HCT116 (cell line): ENCODE measurements around the gene PSAP. TPM values are rescaled to one million over a fixed set of nuclear protein-coding genes. Genes with fewer than 3 reads are reported as not detected.

ENCODE experiments used
- ATAC-seq: fragments of 200-7000 bp; cut with Tn5 transposase; 2 replicates; pipeline ENCODE4 v1.9.1; 2020; ENCODE audit warnings: mild to moderate bottlenecking, moderate library complexity
- BruUV-seq: library from RNA; stranded (reverse); fragments of 400-500 nt; replicated peaks from 2 replicates; lab custom pipeline; 2021; lab: Mats Ljungman, UMichigan
- CTCF ChIA-PET: fragments of 300-600 bp; sonication (Branson Sonifier 250); formaldehyde crosslinking; loops from one replicate; lab custom pipeline; 2021; ENCODE audit warnings: antibody characterized with exemption; lab: Charles Lee
- POLR2A ChIA-PET: fragments of 300-600, 350-600 bp; sonication (Branson Sonifier 250); formaldehyde crosslinking; loops from one replicate; lab custom pipeline; 2021; ENCODE audit warnings: antibody characterized with exemption; lab: Charles Lee
- RAD21 ChIA-PET, 2 experiments: fragments of 300-600 bp; sonication (Branson Sonifier 250); formaldehyde crosslinking; loops; one replicate each; lab custom pipeline; 2023; ENCODE audit warnings: low total read pairs in 2 of 2; ENCODE audit not compliant: uncharacterized antibody in 2 of 2, unreplicated experiment in 2 of 2, low non-redundant PET in 1 of 2; lab: Charles Lee
- DNase-seq: peaks from one replicate; pipeline ENCODE4 v3.0.0-alpha.2; 2010; ENCODE audit warnings: low read depth, low spot score
- H2AFZ ChIP-seq: fragments of 200-600 bp; shearing (Covaris generic), sonication (generic); 2 replicates; pipeline ENCODE4 v1.6.1; 2017; ENCODE audit warnings: low read depth, mixed run types, mixed read lengths, antibody characterized with exemption, low read length; ENCODE audit not compliant: poor library complexity, severe bottlenecking
- H3K27ac ChIP-seq: 2 replicates; pipeline ENCODE4 v1.5.1; 2012; ENCODE audit warnings: low read depth, low read length
- H3K27me3 ChIP-seq: fragments of 200-600 bp; sonication (generic); 2 replicates; pipeline ENCODE4 v1.6.1; 2016; ENCODE audit warnings: mixed run types, low read length, mixed read lengths; ENCODE audit not compliant: insufficient read depth
- H3K36me3 ChIP-seq, 2 experiments: fragments of 200-500 bp in 1 of 2; fragments of 200-600 bp in 1 of 2; sonication (Bioruptor generic) in 1 of 2; sonication (generic) in 1 of 2; 2 replicates each; pipeline versions ENCODE4 v1.5.1 to v1.6.1; 2014 to 2016; ENCODE audit warnings: low read length in 2 of 2, inconsistent platforms in 1 of 2, mixed read lengths in 1 of 2, mixed run types in 1 of 2; ENCODE audit not compliant: insufficient read depth in 2 of 2, control insufficient read depth in 1 of 2
- H3K4me1 ChIP-seq, 2 experiments: fragments of 200-600 bp in 1 of 2; sonication (generic) in 1 of 2; 2 replicates each; pipeline versions ENCODE4 v1.5.1 to v1.6.1; 2012 to 2017; ENCODE audit warnings: low read length in 2 of 2, inconsistent platforms in 1 of 2, mild to moderate bottlenecking in 1 of 2, mixed read lengths in 1 of 2, mixed run types in 1 of 2, moderate library complexity in 1 of 2; ENCODE audit not compliant: insufficient read depth in 2 of 2, control insufficient read depth in 1 of 2
- H3K4me2 ChIP-seq: fragments of 200-600 bp; sonication (generic); 2 replicates; pipeline ENCODE4 v1.6.1; 2017; ENCODE audit warnings: mixed run types, low read length, mixed read lengths
- H3K4me3 ChIP-seq, 2 experiments: fragments of 200-600 bp in 1 of 2; sonication (generic) in 1 of 2; replicated peaks in 1 of 2; 2 replicates each; pipeline ENCODE4 v1.5.1; 2011 to 2016; ENCODE audit warnings: low read length in 2 of 2, control low read depth in 1 of 2, low read depth in 1 of 2, mild to moderate bottlenecking in 1 of 2, mixed read lengths in 1 of 2, mixed run types in 1 of 2
- H3K79me2 ChIP-seq: fragments of 200-600 bp; sonication (generic); 2 replicates; pipeline ENCODE4 v1.6.1; 2017; ENCODE audit warnings: mild to moderate bottlenecking, mixed run types, low read length, moderate library complexity, mixed read lengths; ENCODE audit not compliant: insufficient read depth
- H3K9ac ChIP-seq: fragments of 200-600 bp; sonication (generic); 2 replicates; pipeline ENCODE4 v1.6.1; 2016; ENCODE audit warnings: low read length, mixed read lengths
- H3K9me2 ChIP-seq: fragments of 200-600 bp; sonication (generic), shearing (Covaris generic); 2 replicates; pipeline ENCODE4 v1.6.1; 2017; ENCODE audit warnings: mixed run types, mild to moderate bottlenecking, moderate library complexity; ENCODE audit not compliant: insufficient read depth
- H3K9me3 ChIP-seq, 2 experiments: fragments of 200-500 bp in 1 of 2; fragments of 200-600 bp in 1 of 2; sonication (Bioruptor generic) in 1 of 2; sonication (generic) in 1 of 2; 2 replicates each; pipeline ENCODE4 v1.6.1; 2014 to 2017; ENCODE audit warnings: low read length in 2 of 2, mixed read lengths in 2 of 2, inconsistent platforms in 1 of 2, low read depth in 1 of 2, mild to moderate bottlenecking in 1 of 2, mixed run types in 1 of 2, moderate library complexity in 1 of 2; ENCODE audit not compliant: control insufficient read depth in 1 of 2, insufficient read depth in 1 of 2
- H4K20me1 ChIP-seq: fragments of 200-600 bp; sonication (generic), shearing (Covaris generic); 2 replicates; pipeline ENCODE4 v1.6.1; 2017; ENCODE audit warnings: mixed run types, mild to moderate bottlenecking, moderate library complexity; ENCODE audit not compliant: insufficient read depth
- MAX ChIP-seq: IDR thresholded peaks from 2 replicates; pipeline ENCODE4 v1.6.1; 2012
- POLR2A ChIP-seq: IDR thresholded peaks from 2 replicates; pipeline ENCODE4 v1.7.0; 2011; ENCODE audit warnings: borderline replicate concordance; ENCODE audit not compliant: insufficient read depth, insufficient read length; ENCODE audit errors: extremely low read depth
- RAD21 ChIP-seq: IDR thresholded peaks from 2 replicates; pipeline ENCODE4 v1.6.1; 2012; ENCODE audit warnings: low read depth, mild to moderate bottlenecking
- REST ChIP-seq: IDR thresholded peaks from 2 replicates; pipeline ENCODE4 v1.6.1; 2012; ENCODE audit warnings: low read depth
- SP1 ChIP-seq: IDR thresholded peaks from 2 replicates; pipeline ENCODE4 v1.6.1; 2012; ENCODE audit warnings: low read depth
- ZFX ChIP-seq: fragments of 450-650 bp; IDR thresholded peaks from 2 replicates; pipeline ENCODE4 v1.6.1; 2017
- ZNF274 ChIP-seq: fragments of 200-500 bp; sonication (Bioruptor generic); IDR thresholded peaks from 2 replicates; pipeline ENCODE4 v1.6.1; 2014; ENCODE audit warnings: mild to moderate bottlenecking, low read depth, low read length, inconsistent platforms
- intact Hi-C: fragments of 100-400 bp; cut with micrococcal nuclease; formaldehyde crosslinking; loops from 2 replicates; pipeline ENCODE4 v1.10.0; 2022
- total RNA-seq: library from RNA; stranded (reverse); gene quantifications from one replicate; pipeline ENCODE4 v1.2.1, GENCODE V29; 2021; ENCODE audit not compliant: unreplicated experiment
- TF ChIP-seq, protein P1 (sequence below): IDR thresholded peaks from 2 replicates; pipeline ENCODE4 v1.6.1; 2012
- TF ChIP-seq, protein P2 (sequence below), 3 experiments: fragments of 200-600 bp in 1 of 3; sonication (generic) in 1 of 3; IDR thresholded peaks in 2 of 3; conservative IDR thresholded peaks in 1 of 3; 2 replicates each; pipeline ENCODE4 v1.5.1; 2012 to 2017; ENCODE audit warnings: low read depth in 2 of 3, low read length in 2 of 3, antibody characterized with exemption in 1 of 3, borderline replicate concordance in 1 of 3, control low read depth in 1 of 3, mild to moderate bottlenecking in 1 of 3, mixed read lengths in 1 of 3, mixed run types in 1 of 3, moderate library complexity in 1 of 3; ENCODE audit not compliant: insufficient read depth in 1 of 3
- TF ChIP-seq, protein P3 (sequence below): IDR thresholded peaks from 2 replicates; pipeline ENCODE4 v1.6.1; 2011; ENCODE audit warnings: mild to moderate bottlenecking, low read length, moderate library complexity; ENCODE audit not compliant: insufficient replicate concordance; ENCODE audit errors: extremely low read depth

PSAP gene
- total RNA-seq, 1 experiment from 2014 or later: 444 TPM

DNA sequence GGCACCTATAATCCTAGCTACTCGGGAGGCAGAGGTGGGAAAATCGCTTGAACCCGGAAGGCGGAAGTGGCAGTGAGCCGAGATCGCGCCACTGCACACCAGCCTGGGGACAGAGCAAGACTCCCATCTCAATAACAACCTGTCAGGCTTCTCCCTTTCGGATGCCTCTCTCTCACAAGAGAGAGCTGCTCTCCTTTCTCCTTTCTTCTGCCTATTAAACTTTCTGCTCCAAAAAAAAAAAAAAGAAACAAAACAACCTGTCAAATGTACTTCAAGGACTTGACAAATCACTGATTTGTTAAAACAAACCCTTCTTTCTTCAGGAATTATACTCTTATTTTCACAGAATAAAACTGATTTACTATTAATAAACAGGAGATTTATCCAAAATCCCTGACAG, 3.6 kb downstream of the PSAP start:
- H3K4me2 ChIP-seq: no peak overlapping the region
- POLR2A ChIA-PET: interaction anchor here (1.3 kb wide), 1 partner anchor 13 kb away, joined by 3 read pairs; no protein-coding TSS in a partner anchor
- H3K4me3 ChIP-seq: no peak overlapping the region
- RAD21 ChIA-PET: no interaction called here
- H3K79me2 ChIP-seq: peaks cover 85% of the 10 kb centered on the region
- intact Hi-C loops: no loop called here
- DNase-seq: no peak
- H3K9me2 ChIP-seq: no peaks in the 10 kb centered on the region
- ATAC-seq: no peak
- H4K20me1 ChIP-seq: peaks cover 3% of the 10 kb centered on the region; the same call in 1 of the 2 replicates
- no peaks in the 10 kb centered on the region for H3K27me3 ChIP-seq
- BruUV-seq: no TSS peak
- TF ChIP-seq ZNF274: no peak
- no peak for TF ChIP-seq ZFX
- TF ChIP-seq MAX: no peak
- no peak for TF ChIP-seq RAD21
- TF ChIP-seq, protein P1, sequence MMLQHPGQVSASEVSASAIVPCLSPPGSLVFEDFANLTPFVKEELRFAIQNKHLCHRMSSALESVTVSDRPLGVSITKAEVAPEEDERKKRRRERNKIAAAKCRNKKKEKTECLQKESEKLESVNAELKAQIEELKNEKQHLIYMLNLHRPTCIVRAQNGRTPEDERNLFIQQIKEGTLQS: no peak
- TF ChIP-seq POLR2A: no peak
- no peak for TF ChIP-seq REST
- TF ChIP-seq SP1: no peak
- TF ChIP-seq, protein P2, sequence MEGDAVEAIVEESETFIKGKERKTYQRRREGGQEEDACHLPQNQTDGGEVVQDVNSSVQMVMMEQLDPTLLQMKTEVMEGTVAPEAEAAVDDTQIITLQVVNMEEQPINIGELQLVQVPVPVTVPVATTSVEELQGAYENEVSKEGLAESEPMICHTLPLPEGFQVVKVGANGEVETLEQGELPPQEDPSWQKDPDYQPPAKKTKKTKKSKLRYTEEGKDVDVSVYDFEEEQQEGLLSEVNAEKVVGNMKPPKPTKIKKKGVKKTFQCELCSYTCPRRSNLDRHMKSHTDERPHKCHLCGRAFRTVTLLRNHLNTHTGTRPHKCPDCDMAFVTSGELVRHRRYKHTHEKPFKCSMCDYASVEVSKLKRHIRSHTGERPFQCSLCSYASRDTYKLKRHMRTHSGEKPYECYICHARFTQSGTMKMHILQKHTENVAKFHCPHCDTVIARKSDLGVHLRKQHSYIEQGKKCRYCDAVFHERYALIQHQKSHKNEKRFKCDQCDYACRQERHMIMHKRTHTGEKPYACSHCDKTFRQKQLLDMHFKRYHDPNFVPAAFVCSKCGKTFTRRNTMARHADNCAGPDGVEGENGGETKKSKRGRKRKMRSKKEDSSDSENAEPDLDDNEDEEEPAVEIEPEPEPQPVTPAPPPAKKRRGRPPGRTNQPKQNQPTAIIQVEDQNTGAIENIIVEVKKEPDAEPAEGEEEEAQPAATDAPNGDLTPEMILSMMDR (IDR thresholded peaks at IDR 0.05 in 2 of 3, conservative IDR thresholded peaks at IDR 0.05 in 1 of 3; ENCODE audit: borderline replicate concordance in 1 of 3, insufficient read depth in 1 of 3, low read depth in 2 of 3, low read length in 2 of 3): no peak
- TF ChIP-seq, protein P3, sequence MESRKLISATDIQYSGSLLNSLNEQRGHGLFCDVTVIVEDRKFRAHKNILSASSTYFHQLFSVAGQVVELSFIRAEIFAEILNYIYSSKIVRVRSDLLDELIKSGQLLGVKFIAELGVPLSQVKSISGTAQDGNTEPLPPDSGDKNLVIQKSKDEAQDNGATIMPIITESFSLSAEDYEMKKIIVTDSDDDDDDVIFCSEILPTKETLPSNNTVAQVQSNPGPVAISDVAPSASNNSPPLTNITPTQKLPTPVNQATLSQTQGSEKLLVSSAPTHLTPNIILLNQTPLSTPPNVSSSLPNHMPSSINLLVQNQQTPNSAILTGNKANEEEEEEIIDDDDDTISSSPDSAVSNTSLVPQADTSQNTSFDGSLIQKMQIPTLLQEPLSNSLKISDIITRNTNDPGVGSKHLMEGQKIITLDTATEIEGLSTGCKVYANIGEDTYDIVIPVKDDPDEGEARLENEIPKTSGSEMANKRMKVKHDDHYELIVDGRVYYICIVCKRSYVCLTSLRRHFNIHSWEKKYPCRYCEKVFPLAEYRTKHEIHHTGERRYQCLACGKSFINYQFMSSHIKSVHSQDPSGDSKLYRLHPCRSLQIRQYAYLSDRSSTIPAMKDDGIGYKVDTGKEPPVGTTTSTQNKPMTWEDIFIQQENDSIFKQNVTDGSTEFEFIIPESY: no peak
- H3K4me1 ChIP-seq: peaks cover 4 to 30% of the 10 kb centered on the region in 2 experiments; a peak in 3 of 4 replicates
- no peak overlapping the region for H2AFZ ChIP-seq
- H3K36me3 ChIP-seq: no peaks in the 10 kb centered on the region
- H3K9ac ChIP-seq: no peak overlapping the region
- H3K27ac ChIP-seq: no peak overlapping the region
- CTCF ChIA-PET: no interaction called here
- no peaks in the 10 kb centered on the region for H3K9me3 ChIP-seq
